OCI-LY3 (cell line): ENCODE results near the gene GPD2.

Source experiments
- H2AFZ ChIP-seq: fragments of 200-600, 300-600 bp; shearing (Covaris generic); 2 replicates; pipeline ENCODE4 v1.6.0; 2014; ENCODE audit warnings: antibody characterized with exemption, low read depth, low read length
- H3K27ac ChIP-seq: fragments of 200-600, 300-600 bp; sonication (generic); 2 replicates; pipeline ENCODE4 v1.5.1; 2014; ENCODE audit warnings: mild to moderate bottlenecking, low read length, moderate library complexity, mixed read lengths
- H3K27me3 ChIP-seq: fragments of 200-600, 300-600 bp; sonication (generic); 2 replicates; pipeline ENCODE4 v1.6.1; 2014; ENCODE audit warnings: low read depth, low read length, mixed read lengths
- H3K36me3 ChIP-seq: fragments of 200-600, 300-600 bp; sonication (generic); replicated peaks from 2 replicates; pipeline ENCODE3; 2014; ENCODE audit warnings: low read depth, low read length, mixed read lengths
- H3K4me1 ChIP-seq: fragments of 300-600, 200-600 bp; sonication (generic); 2 replicates; pipeline ENCODE4 v1.6.1; 2014; ENCODE audit warnings: low read length, mixed read lengths
- H3K4me2 ChIP-seq: fragments of 200-600, 300-600 bp; sonication (generic); 2 replicates; pipeline ENCODE4 v1.6.1; 2014; ENCODE audit warnings: low read length, mixed read lengths
- H3K4me3 ChIP-seq: fragments of 300-600, 200-600 bp; sonication (generic); 2 replicates; pipeline ENCODE4 v1.5.1; 2014; ENCODE audit warnings: antibody characterized with exemption, mild to moderate bottlenecking, low read length, moderate library complexity
- H3K79me2 ChIP-seq: fragments of 300-600, 200-600 bp; shearing (Covaris generic); 2 replicates; pipeline ENCODE4 v1.6.1; 2014; ENCODE audit warnings: mild to moderate bottlenecking, low read length, mixed read lengths
- H3K9ac ChIP-seq: fragments of 300-600, 200-600 bp; shearing (Covaris generic); 2 replicates; pipeline ENCODE4 v1.6.0; 2014; ENCODE audit warnings: mild to moderate bottlenecking, low read length, moderate library complexity
- H3K9me3 ChIP-seq: fragments of 200-600, 300-600 bp; shearing (Covaris generic); 2 replicates; pipeline ENCODE4 v1.6.1; 2014; ENCODE audit warnings: low read length, mixed read lengths; ENCODE audit not compliant: insufficient read depth
- H4K20me1 ChIP-seq: fragments of 200-600, 300-600 bp; sonication (generic); 2 replicates; pipeline ENCODE4 v1.6.1; 2016; ENCODE audit warnings: low read length, mixed read lengths; ENCODE audit not compliant: insufficient read depth
- CTCF ChIP-seq: fragments of 200-600, 300-600 bp; sonication (generic); IDR thresholded peaks from 2 replicates; pipeline ENCODE4 v1.5.1; 2014; ENCODE audit warnings: antibody characterized with exemption, low read length, low read depth
- EZH2phosphoT487 ChIP-seq: fragments of 200-600 bp; shearing (Covaris generic); IDR thresholded peaks from 2 replicates; pipeline ENCODE4 v1.6.1; 2018; ENCODE audit warnings: antibody characterized with exemption, mixed run types, low read depth

The GPD2 gene

GRCh38 chr2:156400706-156401678 lies 35.2 kb upstream of the GPD2 start:
- Histone ChIP-seq H3K4me2 (peak overlapping the region; percentile 96), H3K36me3 (no peaks in the 10 kb centered on the region), H3K27ac (peak overlapping the region; percentile 97), H3K27me3 (no peaks in the 10 kb centered on the region; the same call in 1 of the 2 replicates), H2AFZ (peak overlapping the region; percentile 93), H3K9me3 (no peaks in the 10 kb centered on the region), H3K4me3 (peak overlapping the region; percentile 95), H3K4me1 (peaks cover 44% of the 10 kb centered on the region), H3K79me2 (no peaks in the 10 kb centered on the region), H4K20me1 (no peaks in the 10 kb centered on the region; the same call in 1 of the 2 replicates), H3K9ac (peak overlapping the region; percentile 99)
- no peak for TF ChIP-seq CTCF
- no peak for TF ChIP-seq EZH2phosphoT487

GRCh38 chr2:156401861-156402260 lies 34.3 kb upstream of the GPD2 start:
- Histone ChIP-seq H4K20me1 (no peaks in the 10 kb centered on the region; the same call in 1 of the 2 replicates), H3K27me3 (no peaks in the 10 kb centered on the region; the same call in 1 of the 2 replicates), H3K79me2 (no peaks in the 10 kb centered on the region), H3K4me2 (peak overlapping the region; percentile 62), H3K9me3 (no peaks in the 10 kb centered on the region), H2AFZ (no peak overlapping the region), H3K4me3 (peak overlapping the region; percentile 95), H3K27ac (no peak overlapping the region), H3K4me1 (peaks cover 44% of the 10 kb centered on the region), H3K9ac (peak overlapping the region; percentile 3; the same call in 1 of the 2 replicates), H3K36me3 (no peaks in the 10 kb centered on the region)
- no peak for TF ChIP-seq EZH2phosphoT487
- TF ChIP-seq CTCF, result no peak

GRCh38 chr2:156405586-156405985 lies 30.6 kb upstream of the GPD2 start:
- TF ChIP-seq EZH2phosphoT487 (no peak), CTCF (no peak)
- no peak overlapping the region for H2AFZ ChIP-seq
- H3K4me2 ChIP-seq, result no peak overlapping the region

GRCh38 chr2:156411835-156412234 lies 24.3 kb upstream of the GPD2 start:
- Histone ChIP-seq H3K9ac (no peak overlapping the region), H3K36me3 (no peaks in the 10 kb centered on the region), H2AFZ (no peak overlapping the region), H3K4me2 (no peak overlapping the region), H3K4me1 (peaks cover 3% of the 10 kb centered on the region; the same call in 1 of the 2 replicates), H3K27me3 (no peaks in the 10 kb centered on the region), H3K4me3 (no peak overlapping the region), H3K79me2 (no peaks in the 10 kb centered on the region), H3K9me3 (no peaks in the 10 kb centered on the region), H3K27ac (no peak overlapping the region), H4K20me1 (no peaks in the 10 kb centered on the region)
- TF ChIP-seq EZH2phosphoT487 (no peak), CTCF (no peak)

More at GRCh38 chr2:156405586-156405985, 30.6 kb upstream of the GPD2 start:
- Histone ChIP-seq H3K27me3 (no peaks in the 10 kb centered on the region), H4K20me1 (no peaks in the 10 kb centered on the region; the same call in 1 of the 2 replicates), H3K9me3 (no peaks in the 10 kb centered on the region), H3K27ac (no peak overlapping the region), H3K4me3 (no peak overlapping the region), H3K4me1 (peaks cover 18% of the 10 kb centered on the region), H3K79me2 (no peaks in the 10 kb centered on the region), H3K36me3 (no peaks in the 10 kb centered on the region), H3K9ac (no peak overlapping the region)
